ENCODE results near the gene CIZ1. TPM values are rescaled to one million over a fixed set of nuclear protein-coding genes. Genes with fewer than 3 reads are reported as not detected.

CIZ1 gene
- total and polyA plus RNA-seq, 2 experiments from 2014 or later: 48.5 to 73.1 TPM

GRCh38 chr9:128163523-128164306 is 27.7 kb downstream of the CIZ1 start:
- H3K36me3 ChIP-seq (ENCODE audit: low read depth): peaks cover 5% of the 10 kb centered on the region; the same call in 1 of the 2 replicates
- WGBS, 2 experiments (ENCODE audit: low coverage in 1 of 2, low lambda C conversion rate in 2 of 2, missing lambda C conversion rate in 2 of 2): 91 to 95% methylated on average over 9 to 10 of the region's 10 CpGs
- no peak for DNase-seq

GRCh38 chr9:128163027-128163515 is 28.3 kb downstream of the CIZ1 start:
- Histone ChIP-seq H3K9me3 (ENCODE audit: low read depth) (no peaks in the 10 kb centered on the region), H3K4me1 (ENCODE audit: insufficient read depth) (peaks cover 11% of the 10 kb centered on the region), H3F3A (ENCODE audit: insufficient read depth) (peaks cover 21% of the 10 kb centered on the region; the same call in 1 of the 2 replicates), H4K20me1 (ENCODE audit: insufficient read depth) (no peaks in the 10 kb centered on the region), H3K36me3 (ENCODE audit: low read depth) (peaks cover 5% of the 10 kb centered on the region; the same call in 1 of the 2 replicates), H3K4me3 (no peak overlapping the region), H3K4me2 (ENCODE audit: unreplicated experiment) (no peak overlapping the region), H3K79me2 (ENCODE audit: insufficient read depth) (0 out of 2 replicates have a peak, but pooled peaks cover 4% of the 10 kb centered on the region), H3K9ac (no peak overlapping the region), H2AFZ (no peak overlapping the region), H3K9me2 (ENCODE audit: insufficient read depth) (no peaks in the 10 kb centered on the region), H3K27me3 (replicated peaks; ENCODE audit: insufficient read depth) (no peaks in the 10 kb centered on the region), H3K27ac (no peak overlapping the region)
- 94 to 96% methylated on average over 6 of the region's 6 CpGs for WGBS, 2 experiments (ENCODE audit: low coverage in 1 of 2, low lambda C conversion rate in 2 of 2, missing lambda C conversion rate in 2 of 2)
- DNase-seq: no peak
- in situ Hi-C loops (cut with MboI): no loop called here
- TF ChIP-seq EZH2 (IDR thresholded peaks at IDR 0.05; ENCODE audit: insufficient read depth, poor library complexity, severe bottlenecking) (no peak), EZH2phosphoT487 (IDR thresholded peaks at IDR 0.05; ENCODE audit: insufficient read depth, low read depth) (no peak)

More at GRCh38 chr9:128163523-128164306, 27.7 kb downstream of the CIZ1 start:
- no peaks in the 10 kb centered on the region for H4K20me1 ChIP-seq (ENCODE audit: insufficient read depth)
- in situ Hi-C loops (cut with MboI): no loop called here
- no peaks in the 10 kb centered on the region for H3K9me2 ChIP-seq (ENCODE audit: insufficient read depth)
- no peak for TF ChIP-seq EZH2 (IDR thresholded peaks at IDR 0.05; ENCODE audit: insufficient read depth, poor library complexity, severe bottlenecking)
- no peak for TF ChIP-seq EZH2phosphoT487 (IDR thresholded peaks at IDR 0.05; ENCODE audit: insufficient read depth, low read depth)
- peaks cover 11% of the 10 kb centered on the region for H3K4me1 ChIP-seq (ENCODE audit: insufficient read depth)
- no peak overlapping the region for H3K4me2 ChIP-seq (ENCODE audit: unreplicated experiment)
- peaks cover 21% of the 10 kb centered on the region; the same call in 1 of the 2 replicates for H3F3A ChIP-seq (ENCODE audit: insufficient read depth)
- no peaks in the 10 kb centered on the region for H3K9me3 ChIP-seq (ENCODE audit: low read depth)
- no peak overlapping the region for H3K27ac ChIP-seq
- H3K9ac ChIP-seq: no peak overlapping the region
- no peak overlapping the region for H3K4me3 ChIP-seq
- H2AFZ ChIP-seq: no peak overlapping the region
- 0 out of 2 replicates have a peak, but pooled peaks cover 4% of the 10 kb centered on the region for H3K79me2 ChIP-seq (ENCODE audit: insufficient read depth)
- H3K27me3 ChIP-seq (replicated peaks; ENCODE audit: insufficient read depth): no peaks in the 10 kb centered on the region

GRCh38 chr9:128162215-128163026 is 29.0 kb downstream of the CIZ1 start:
- Histone ChIP-seq H4K20me1 (ENCODE audit: insufficient read depth) (no peaks in the 10 kb centered on the region), H3K27me3 (replicated peaks; ENCODE audit: insufficient read depth) (no peaks in the 10 kb centered on the region), H3K9ac (no peak overlapping the region), H3K36me3 (ENCODE audit: low read depth) (peaks cover 5% of the 10 kb centered on the region; the same call in 1 of the 2 replicates), H3K9me2 (ENCODE audit: insufficient read depth) (no peaks in the 10 kb centered on the region), H3K4me1 (ENCODE audit: insufficient read depth) (peaks cover 11% of the 10 kb centered on the region), H3K4me2 (ENCODE audit: unreplicated experiment) (no peak overlapping the region), H3K4me3 (no peak overlapping the region), H3K9me3 (ENCODE audit: low read depth) (no peaks in the 10 kb centered on the region), H3K79me2 (ENCODE audit: insufficient read depth) (0 out of 2 replicates have a peak, but pooled peaks cover 4% of the 10 kb centered on the region), H3K27ac (no peak overlapping the region), H2AFZ (no peak overlapping the region), H3F3A (ENCODE audit: insufficient read depth) (peaks cover 21% of the 10 kb centered on the region; the same call in 1 of the 2 replicates)
- 54 to 62% methylated on average over 10 of the region's 10 CpGs for WGBS, 2 experiments (ENCODE audit: low coverage in 1 of 2, low lambda C conversion rate in 2 of 2, missing lambda C conversion rate in 2 of 2)
- peak; percentile 71 for DNase-seq
- in situ Hi-C loops (cut with MboI): no loop called here
- TF ChIP-seq EZH2phosphoT487 (IDR thresholded peaks at IDR 0.05; ENCODE audit: insufficient read depth, low read depth) (no peak), EZH2 (IDR thresholded peaks at IDR 0.05; ENCODE audit: insufficient read depth, poor library complexity, severe bottlenecking) (no peak)
